PFSK-1 (cell line): ENCODE measurements around the gene EED.

Experiments used
- FOXP2 ChIP-seq: optimal IDR thresholded peaks from 2 replicates; pipeline ENCODE3; 2011; ENCODE audit warnings: borderline replicate concordance, control low read depth, inconsistent platforms; ENCODE audit not compliant: insufficient read depth; ENCODE audit errors: extremely low read length, extremely low read depth
- POLR2AphosphoS5 ChIP-seq: IDR thresholded peaks from 2 replicates; pipeline ENCODE4 v1.6.1; 2012; ENCODE audit warnings: low read depth, mild to moderate bottlenecking, control low read depth, low read length, moderate library complexity
- SIN3A ChIP-seq: IDR thresholded peaks from 2 replicates; pipeline ENCODE4 v1.6.1; 2012; ENCODE audit warnings: mild to moderate bottlenecking, low read length, moderate library complexity, borderline replicate concordance; ENCODE audit not compliant: insufficient read depth
- TAF1 ChIP-seq: IDR thresholded peaks from 2 replicates; pipeline ENCODE4 v1.6.1; 2012; ENCODE audit warnings: low read length, control low read depth, borderline replicate concordance; ENCODE audit not compliant: insufficient read depth
- TF ChIP-seq, protein P1 (sequence below), 2 experiments: IDR thresholded peaks; 2 replicates each; pipeline versions ENCODE4 v1.6.1 to v1.8.0; 2011 to 2012; ENCODE audit warnings: low read depth in 2 of 2, low read length in 2 of 2, control low read depth in 1 of 2, inconsistent platforms in 1 of 2, mild to moderate bottlenecking in 1 of 2, moderate library complexity in 1 of 2; ENCODE audit not compliant: insufficient read depth in 1 of 2

Gene EED

DNA sequence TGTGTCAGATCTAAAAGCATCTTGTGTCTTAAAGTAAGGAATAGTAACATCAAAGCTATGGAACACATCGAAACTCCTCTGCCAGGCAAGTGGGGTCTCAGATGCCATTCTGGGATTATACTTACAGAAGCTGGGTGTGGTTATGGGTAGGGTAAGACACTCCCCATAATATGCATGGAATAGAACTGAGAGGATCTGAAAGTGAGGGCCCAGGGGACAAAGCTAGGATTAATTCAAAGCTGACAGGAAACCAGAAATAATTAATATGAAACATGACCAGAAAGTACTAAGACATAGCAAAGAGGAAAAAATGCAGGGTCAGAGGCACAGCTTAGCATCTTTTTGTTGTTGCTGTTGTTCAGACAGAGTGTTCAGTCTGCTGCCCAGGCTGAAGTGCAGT, 40.2 kb upstream of the EED start:
- TF ChIP-seq POLR2AphosphoS5 (no peak), SIN3A (no peak)

DNA sequence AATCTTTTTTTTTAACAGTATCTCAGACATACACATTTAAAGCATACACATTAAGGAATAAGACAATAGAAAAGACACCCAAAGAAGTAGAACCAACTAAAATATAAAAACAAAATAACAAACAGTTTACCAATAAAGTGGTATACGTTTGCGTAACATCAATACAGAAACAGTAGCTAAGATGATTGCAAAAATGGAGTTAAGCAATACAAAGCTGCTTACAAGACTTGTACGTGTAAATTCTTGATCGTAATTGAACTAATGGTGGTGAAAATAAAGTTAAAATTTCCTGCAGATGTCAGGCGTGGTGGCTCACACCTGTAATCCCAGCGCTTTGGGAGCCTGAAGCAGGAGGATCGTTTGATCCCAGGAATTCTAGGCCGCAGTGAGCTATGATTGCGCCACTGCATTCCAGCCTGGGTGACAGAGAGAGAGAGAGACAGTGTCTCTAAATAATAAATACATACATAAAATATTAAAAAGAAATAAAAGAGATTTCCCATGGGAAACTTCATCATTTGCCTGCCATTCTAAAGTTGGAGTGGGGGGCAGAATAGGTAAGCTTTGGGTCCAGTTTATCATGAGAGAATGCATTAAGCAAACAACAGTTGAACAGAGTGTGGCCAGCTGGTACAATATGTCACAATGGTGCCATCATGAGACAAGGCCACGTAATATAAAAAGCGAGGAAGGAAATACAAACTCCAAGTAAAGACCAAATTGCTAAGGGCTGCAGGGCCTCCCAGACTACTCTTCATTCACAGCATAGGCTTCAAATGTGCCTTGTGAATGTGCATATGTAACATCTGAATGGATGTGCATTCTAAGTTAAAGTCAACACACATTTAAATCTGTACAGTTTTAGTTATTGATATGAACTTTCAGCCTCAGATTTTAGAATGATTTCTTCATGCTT, 38.9 kb upstream of the EED start:
- no peak for TF ChIP-seq SIN3A
- TF ChIP-seq POLR2AphosphoS5, result no peak
- TF ChIP-seq TAF1, result no peak
- TF ChIP-seq, protein P1, sequence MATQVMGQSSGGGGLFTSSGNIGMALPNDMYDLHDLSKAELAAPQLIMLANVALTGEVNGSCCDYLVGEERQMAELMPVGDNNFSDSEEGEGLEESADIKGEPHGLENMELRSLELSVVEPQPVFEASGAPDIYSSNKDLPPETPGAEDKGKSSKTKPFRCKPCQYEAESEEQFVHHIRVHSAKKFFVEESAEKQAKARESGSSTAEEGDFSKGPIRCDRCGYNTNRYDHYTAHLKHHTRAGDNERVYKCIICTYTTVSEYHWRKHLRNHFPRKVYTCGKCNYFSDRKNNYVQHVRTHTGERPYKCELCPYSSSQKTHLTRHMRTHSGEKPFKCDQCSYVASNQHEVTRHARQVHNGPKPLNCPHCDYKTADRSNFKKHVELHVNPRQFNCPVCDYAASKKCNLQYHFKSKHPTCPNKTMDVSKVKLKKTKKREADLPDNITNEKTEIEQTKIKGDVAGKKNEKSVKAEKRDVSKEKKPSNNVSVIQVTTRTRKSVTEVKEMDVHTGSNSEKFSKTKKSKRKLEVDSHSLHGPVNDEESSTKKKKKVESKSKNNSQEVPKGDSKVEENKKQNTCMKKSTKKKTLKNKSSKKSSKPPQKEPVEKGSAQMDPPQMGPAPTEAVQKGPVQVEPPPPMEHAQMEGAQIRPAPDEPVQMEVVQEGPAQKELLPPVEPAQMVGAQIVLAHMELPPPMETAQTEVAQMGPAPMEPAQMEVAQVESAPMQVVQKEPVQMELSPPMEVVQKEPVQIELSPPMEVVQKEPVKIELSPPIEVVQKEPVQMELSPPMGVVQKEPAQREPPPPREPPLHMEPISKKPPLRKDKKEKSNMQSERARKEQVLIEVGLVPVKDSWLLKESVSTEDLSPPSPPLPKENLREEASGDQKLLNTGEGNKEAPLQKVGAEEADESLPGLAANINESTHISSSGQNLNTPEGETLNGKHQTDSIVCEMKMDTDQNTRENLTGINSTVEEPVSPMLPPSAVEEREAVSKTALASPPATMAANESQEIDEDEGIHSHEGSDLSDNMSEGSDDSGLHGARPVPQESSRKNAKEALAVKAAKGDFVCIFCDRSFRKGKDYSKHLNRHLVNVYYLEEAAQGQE (IDR thresholded peaks at IDR 0.05; ENCODE audit: insufficient read depth in 1 of 2, low read depth in 2 of 2, low read length in 2 of 2), result no peak
- no peak for TF ChIP-seq FOXP2

DNA sequence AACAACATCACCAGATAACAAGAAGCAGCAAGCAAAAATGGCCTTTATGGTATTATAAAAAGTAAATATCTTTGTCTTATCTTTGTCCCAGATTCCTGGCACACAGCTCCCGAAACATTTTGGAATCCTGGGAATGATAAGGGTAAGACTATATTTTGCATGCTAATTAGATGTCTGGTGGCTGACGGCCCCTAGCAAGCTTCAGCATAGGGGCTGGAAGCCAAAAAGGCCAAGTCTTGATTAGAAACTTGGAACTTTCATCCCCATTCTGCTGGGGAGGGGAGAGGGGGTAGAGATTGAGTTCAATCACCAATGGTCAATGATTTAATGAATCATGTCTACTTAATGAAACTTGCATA, 38.2 kb upstream of the EED start:
- TF ChIP-seq TAF1 (no peak), FOXP2 (no peak), SIN3A (no peak), POLR2AphosphoS5 (no peak)
- TF ChIP-seq, protein P1 (IDR thresholded peaks at IDR 0.05; ENCODE audit: insufficient read depth in 1 of 2, low read depth in 2 of 2, low read length in 2 of 2), result no peak

DNA sequence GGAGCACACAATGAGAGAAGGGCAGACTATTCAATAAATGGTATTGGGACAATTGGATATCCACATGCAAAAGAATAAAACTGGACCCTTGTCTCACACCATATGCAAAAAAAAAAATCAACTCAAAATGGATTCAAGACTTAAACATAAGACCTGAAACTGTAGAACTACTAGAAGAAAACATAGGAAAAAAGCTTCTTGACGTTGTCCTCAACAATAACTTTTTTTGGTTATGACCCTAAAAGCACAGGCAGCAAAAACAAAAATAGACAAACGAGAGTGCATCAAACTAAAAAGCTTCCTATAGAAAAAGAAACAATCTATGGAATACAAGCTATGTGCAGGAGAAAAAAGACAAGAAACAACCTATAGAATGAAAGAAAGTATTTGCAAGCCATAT, 37.1 kb upstream of the EED start:
- TF ChIP-seq SIN3A (no peak), FOXP2 (no peak), TAF1 (no peak), POLR2AphosphoS5 (no peak)
- TF ChIP-seq, protein P1 (IDR thresholded peaks at IDR 0.05; ENCODE audit: insufficient read depth in 1 of 2, low read depth in 2 of 2, low read length in 2 of 2), result no peak

DNA sequence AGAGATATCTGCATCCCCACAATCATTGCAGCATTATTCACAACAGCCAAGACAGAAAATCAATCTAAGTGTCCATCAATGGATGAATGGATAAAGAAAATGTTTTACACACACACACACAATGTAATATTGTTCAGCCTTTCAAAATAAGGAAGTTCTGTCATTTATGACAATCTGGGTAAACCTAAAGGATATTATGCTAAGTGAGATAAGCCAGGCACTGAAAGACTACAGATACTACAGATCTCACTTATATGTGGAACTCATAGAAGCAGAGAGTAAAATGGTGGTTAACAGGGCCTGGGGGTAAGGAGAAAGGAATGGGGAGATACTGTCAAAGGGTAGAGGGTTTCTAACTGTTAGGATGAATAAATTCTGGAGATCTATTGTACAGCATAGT, 36.0 kb upstream of the EED start:
- no peak for TF ChIP-seq FOXP2
- no peak for TF ChIP-seq TAF1
- TF ChIP-seq POLR2AphosphoS5, result no peak
- TF ChIP-seq SIN3A, result no peak
- TF ChIP-seq, protein P1 (IDR thresholded peaks at IDR 0.05; ENCODE audit: insufficient read depth in 1 of 2, low read depth in 2 of 2, low read length in 2 of 2), result no peak
